ENCODE results near the gene LOXL1. TPM values are rescaled to one million over a fixed set of nuclear protein-coding genes. Genes with fewer than 3 reads are reported as not detected.

LOXL1 gene
- total and polyA plus RNA-seq, 2 of the 13 experiments (the other 11 are each of a cell fraction or from before 2014, with no cell fraction given), result 0.51 to 1.3 TPM

DNA sequence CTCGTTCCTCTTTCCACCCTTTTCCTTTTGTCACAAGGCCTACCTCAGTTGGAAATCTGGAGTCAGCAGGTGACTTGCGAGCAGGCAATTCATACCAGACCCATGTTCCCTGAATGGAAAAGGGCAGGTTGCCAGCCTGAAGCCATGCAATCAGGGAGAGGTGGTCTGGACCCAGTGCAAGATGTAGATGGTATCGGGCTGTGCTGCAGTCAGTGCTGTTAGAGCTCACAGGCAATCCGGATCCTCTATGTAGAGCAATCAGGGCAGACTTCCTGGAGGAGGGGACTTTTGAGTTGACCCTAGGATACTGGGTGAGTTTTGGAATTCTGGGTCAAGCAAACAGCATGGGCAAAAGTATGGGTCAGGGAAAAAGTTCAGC lies 18.9 kb downstream of the LOXL1 start:
- no peak overlapping the region for H2AFZ ChIP-seq (ENCODE audit: low read length)
- ChIA-PET CTCF (ENCODE audit: low intra/inter-chr PET ratio, low total read pairs) (no interaction called here), POLR2A (no interaction called here)
- WGBS (ENCODE audit: low lambda C conversion rate), result 57% methylated on average over 4 of the region's 4 CpGs
- H3K4me3 ChIP-seq (replicated peaks in 1 of 3; ENCODE audit: insufficient read depth in 1 of 3, low read depth in 2 of 3, low read length in 3 of 3), result no peak overlapping the region
- H3K9ac ChIP-seq (ENCODE audit: insufficient read depth, low read depth, low read length), result no peak overlapping the region
- no peaks in the 10 kb centered on the region for H3K9me3 ChIP-seq (ENCODE audit: low read length)
- no peaks in the 10 kb centered on the region for H3K36me3 ChIP-seq (replicated peaks in 1 of 2; ENCODE audit: control insufficient read depth in 1 of 2, insufficient read depth in 2 of 2, low read length in 2 of 2)
- no peak overlapping the region for H3K27ac ChIP-seq (ENCODE audit: extremely low read length, insufficient read depth, low read length)
- DNase-seq (ENCODE audit: low spot score), result no peak
- no peak for TF ChIP-seq ESRRA (CRISPR knock-in tag; IDR thresholded peaks at IDR 0.05; ENCODE audit: low read depth)
- peak; percentile 83 for TF ChIP-seq ZFP36 (IDR thresholded peaks at IDR 0.05; ENCODE audit: borderline replicate concordance, low read depth, low read length, partially characterized antibody)
- FAIRE-seq, result no peak
- H3K27me3 ChIP-seq (ENCODE audit: control insufficient read depth in 1 of 2, insufficient read depth in 2 of 2, low read length in 2 of 2), result peaks cover 0 to 3% of the 10 kb centered on the region in 2 experiments; a peak in 2 of 5 replicates
- BruUV-seq (replicated peaks), result no TSS peak
- no peaks in the 10 kb centered on the region for H3K79me2 ChIP-seq (ENCODE audit: insufficient read depth, low read length)
- H3K4me2 ChIP-seq (ENCODE audit: low read depth, low read length), result no peak overlapping the region
- no peak for ATAC-seq
- H3K4me1 ChIP-seq (ENCODE audit: insufficient read depth, low read length), result peaks cover 14% of the 10 kb centered on the region
- intact Hi-C loops (cut with micrococcal nuclease; ENCODE audit: unreplicated experiment) (no loop called here), in situ Hi-C loops (cut with HindIII; ENCODE audit: extremely low pct_ligation_motif_present, low pct_unique_long_range_greater_than_20kb) (no loop called here)
- H4K20me1 ChIP-seq (ENCODE audit: insufficient read depth, low read length), result peaks cover 3% of the 10 kb centered on the region

DNA sequence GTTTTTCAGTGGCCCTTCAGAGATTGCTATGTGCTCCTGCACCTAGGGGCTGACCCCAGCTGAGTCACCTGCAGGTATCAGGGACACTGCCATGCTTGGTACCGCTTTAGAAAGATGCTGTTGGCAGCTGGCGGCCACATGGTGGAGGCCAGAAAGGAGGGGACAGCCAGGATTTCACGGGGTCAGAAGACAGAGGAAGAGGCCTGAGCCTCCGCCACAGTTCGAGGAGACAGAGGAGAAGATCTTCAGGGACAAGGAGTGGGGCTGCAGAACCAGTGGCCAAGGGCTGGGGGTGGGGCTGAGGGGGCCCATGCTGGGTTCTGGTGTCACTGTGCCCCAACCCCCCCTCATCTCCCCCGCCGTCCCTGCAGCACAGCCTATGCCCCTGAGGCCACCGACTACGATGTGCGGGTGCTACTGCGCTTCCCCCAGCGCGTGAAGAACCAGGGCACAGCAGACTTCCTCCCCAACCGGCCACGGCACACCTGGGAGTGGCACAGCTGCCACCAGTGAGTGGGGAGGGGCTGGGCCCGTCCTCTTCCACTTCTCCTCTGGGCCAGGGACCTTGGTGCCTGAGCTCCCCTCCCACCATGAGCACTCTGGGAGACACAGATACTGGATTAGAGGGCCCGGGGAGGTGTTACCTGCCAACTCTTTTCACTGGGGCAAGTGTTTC lies 19.9 kb downstream of the LOXL1 start:
- in situ Hi-C loops (cut with HindIII; ENCODE audit: extremely low pct_ligation_motif_present, low pct_unique_long_range_greater_than_20kb), result no loop called here
- WGBS (ENCODE audit: low lambda C conversion rate), result 63% methylated on average over 14 of the region's 17 CpGs
- intact Hi-C loops (cut with micrococcal nuclease; ENCODE audit: unreplicated experiment), result no loop called here
- BruUV-seq (replicated peaks), result no TSS peak
- no peaks in the 10 kb centered on the region for H3K36me3 ChIP-seq (replicated peaks in 1 of 2; ENCODE audit: control insufficient read depth in 1 of 2, insufficient read depth in 2 of 2, low read length in 2 of 2)
- no peak overlapping the region for H3K9ac ChIP-seq (ENCODE audit: insufficient read depth, low read depth, low read length)
- POLR2A ChIA-PET, result no interaction called here
- no peak overlapping the region for H3K4me3 ChIP-seq (replicated peaks in 1 of 3; ENCODE audit: insufficient read depth in 1 of 3, low read depth in 2 of 3, low read length in 3 of 3)
- no peak overlapping the region for H3K4me2 ChIP-seq (ENCODE audit: low read depth, low read length)
- FAIRE-seq, result no peak
- no peak for DNase-seq (ENCODE audit: low spot score)
- ATAC-seq, result no peak
- CTCF ChIA-PET (ENCODE audit: low intra/inter-chr PET ratio, low total read pairs), result no interaction called here
- H3K9me3 ChIP-seq (ENCODE audit: low read length), result no peaks in the 10 kb centered on the region
- H3K4me1 ChIP-seq (ENCODE audit: insufficient read depth, low read length), result peaks cover 4% of the 10 kb centered on the region
- no peak overlapping the region for H2AFZ ChIP-seq (ENCODE audit: low read length)
- H3K27me3 ChIP-seq (ENCODE audit: control insufficient read depth in 1 of 2, insufficient read depth in 2 of 2, low read length in 2 of 2), result peaks cover 0 to 3% of the 10 kb centered on the region in 2 experiments; a peak in 2 of 5 replicates
- no peaks in the 10 kb centered on the region for H4K20me1 ChIP-seq (ENCODE audit: insufficient read depth, low read length)
- no peak overlapping the region for H3K27ac ChIP-seq (ENCODE audit: extremely low read length, insufficient read depth, low read length)
- H3K79me2 ChIP-seq (ENCODE audit: insufficient read depth, low read length), result no peaks in the 10 kb centered on the region
- TF ChIP-seq FOXJ3 (CRISPR knock-in tag; IDR thresholded peaks at IDR 0.05; ENCODE audit: borderline replicate concordance) (no peak), KLF16 (CRISPR knock-in tag; IDR thresholded peaks at IDR 0.05) (no peak), ZNF878 (CRISPR knock-in tag; IDR thresholded peaks at IDR 0.05) (no peak)
- TF ChIP-seq, protein P1, sequence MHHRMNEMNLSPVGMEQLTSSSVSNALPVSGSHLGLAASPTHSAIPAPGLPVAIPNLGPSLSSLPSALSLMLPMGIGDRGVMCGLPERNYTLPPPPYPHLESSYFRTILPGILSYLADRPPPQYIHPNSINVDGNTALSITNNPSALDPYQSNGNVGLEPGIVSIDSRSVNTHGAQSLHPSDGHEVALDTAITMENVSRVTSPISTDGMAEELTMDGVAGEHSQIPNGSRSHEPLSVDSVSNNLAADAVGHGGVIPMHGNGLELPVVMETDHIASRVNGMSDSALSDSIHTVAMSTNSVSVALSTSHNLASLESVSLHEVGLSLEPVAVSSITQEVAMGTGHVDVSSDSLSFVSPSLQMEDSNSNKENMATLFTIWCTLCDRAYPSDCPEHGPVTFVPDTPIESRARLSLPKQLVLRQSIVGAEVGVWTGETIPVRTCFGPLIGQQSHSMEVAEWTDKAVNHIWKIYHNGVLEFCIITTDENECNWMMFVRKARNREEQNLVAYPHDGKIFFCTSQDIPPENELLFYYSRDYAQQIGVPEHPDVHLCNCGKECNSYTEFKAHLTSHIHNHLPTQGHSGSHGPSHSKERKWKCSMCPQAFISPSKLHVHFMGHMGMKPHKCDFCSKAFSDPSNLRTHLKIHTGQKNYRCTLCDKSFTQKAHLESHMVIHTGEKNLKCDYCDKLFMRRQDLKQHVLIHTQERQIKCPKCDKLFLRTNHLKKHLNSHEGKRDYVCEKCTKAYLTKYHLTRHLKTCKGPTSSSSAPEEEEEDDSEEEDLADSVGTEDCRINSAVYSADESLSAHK (CRISPR knock-in tag; IDR thresholded peaks at IDR 0.05; ENCODE audit: borderline replicate concordance), result no peak
- TF ChIP-seq, protein P2, sequence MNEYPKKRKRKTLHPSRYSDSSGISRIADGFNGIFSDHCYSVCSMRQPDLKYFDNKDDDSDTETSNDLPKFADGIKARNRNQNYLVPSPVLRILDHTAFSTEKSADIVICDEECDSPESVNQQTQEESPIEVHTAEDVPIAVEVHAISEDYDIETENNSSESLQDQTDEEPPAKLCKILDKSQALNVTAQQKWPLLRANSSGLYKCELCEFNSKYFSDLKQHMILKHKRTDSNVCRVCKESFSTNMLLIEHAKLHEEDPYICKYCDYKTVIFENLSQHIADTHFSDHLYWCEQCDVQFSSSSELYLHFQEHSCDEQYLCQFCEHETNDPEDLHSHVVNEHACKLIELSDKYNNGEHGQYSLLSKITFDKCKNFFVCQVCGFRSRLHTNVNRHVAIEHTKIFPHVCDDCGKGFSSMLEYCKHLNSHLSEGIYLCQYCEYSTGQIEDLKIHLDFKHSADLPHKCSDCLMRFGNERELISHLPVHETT (CRISPR knock-in tag; conservative IDR thresholded peaks at IDR 0.05), result no peak
- TF ChIP-seq, protein P3, sequence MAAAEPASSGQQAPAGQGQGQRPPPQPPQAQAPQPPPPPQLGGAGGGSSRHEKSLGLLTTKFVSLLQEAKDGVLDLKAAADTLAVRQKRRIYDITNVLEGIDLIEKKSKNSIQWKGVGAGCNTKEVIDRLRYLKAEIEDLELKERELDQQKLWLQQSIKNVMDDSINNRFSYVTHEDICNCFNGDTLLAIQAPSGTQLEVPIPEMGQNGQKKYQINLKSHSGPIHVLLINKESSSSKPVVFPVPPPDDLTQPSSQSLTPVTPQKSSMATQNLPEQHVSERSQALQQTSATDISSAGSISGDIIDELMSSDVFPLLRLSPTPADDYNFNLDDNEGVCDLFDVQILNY (CRISPR knock-in tag; conservative IDR thresholded peaks at IDR 0.05), result no peak
